ENCODE measurements around the gene INF2.

The INF2 gene

DNA sequence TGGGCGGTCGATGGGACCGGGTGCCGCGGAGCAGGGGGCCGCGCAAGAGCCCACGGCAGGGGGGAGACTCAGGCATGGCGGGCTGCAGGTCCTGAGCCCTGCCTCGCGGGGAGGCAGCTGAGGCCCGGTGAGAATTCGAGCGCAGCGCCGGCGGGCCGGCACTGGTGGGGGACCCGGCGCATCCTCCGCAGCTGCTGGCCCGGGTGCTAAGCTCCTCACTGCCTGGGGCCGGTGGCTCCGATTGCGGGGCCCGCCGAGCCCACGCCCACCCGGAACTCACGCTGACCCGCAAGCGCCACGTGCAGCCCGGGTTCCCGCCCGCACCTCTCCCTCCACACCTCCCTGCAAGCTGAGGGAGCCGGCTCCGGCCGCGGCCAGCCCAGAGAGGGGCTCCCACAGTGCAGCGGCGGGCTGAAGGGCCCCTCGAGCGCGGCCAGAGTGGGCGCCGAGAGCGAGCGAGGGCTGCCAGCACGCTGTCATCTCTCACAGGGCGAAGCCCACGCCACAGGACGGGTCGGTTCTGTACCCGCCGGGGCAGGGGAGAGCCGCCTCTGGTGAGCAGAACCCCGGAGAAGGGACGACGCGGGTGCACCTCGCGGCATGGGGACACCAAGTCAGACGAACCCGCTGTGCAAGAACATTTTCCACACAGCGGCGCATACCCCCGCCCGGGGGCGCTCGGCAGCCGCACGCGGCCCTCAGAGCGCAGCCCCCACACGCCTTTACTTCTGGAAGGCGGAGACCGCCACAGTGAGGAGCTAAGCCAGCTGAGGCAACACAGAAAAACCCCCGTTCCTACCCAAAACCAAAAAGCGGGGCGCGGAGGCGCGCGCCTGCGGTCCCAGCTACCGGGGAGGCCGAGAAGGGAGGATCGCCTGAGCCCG is 62.4 kb downstream of the INF2 start:
- no peak for DNase-seq (ENCODE audit: low read depth)

DNA sequence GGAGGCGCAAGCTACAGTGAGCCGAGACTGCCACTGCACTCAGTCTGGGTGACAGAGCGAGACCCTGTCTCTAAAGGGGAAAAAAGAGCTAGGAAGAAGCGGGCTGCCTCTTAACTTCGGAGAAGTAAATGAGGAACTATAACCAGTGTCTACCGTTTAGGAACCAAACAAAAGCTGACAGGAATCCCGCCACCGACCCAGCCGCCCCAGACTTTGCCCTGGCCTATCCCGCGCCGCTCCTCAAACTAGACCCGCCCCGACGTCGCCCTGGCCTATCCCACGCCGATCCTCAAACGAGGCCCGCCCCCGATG is 63.0 kb downstream of the INF2 start:
- no peak for DNase-seq (ENCODE audit: low read depth)

DNA sequence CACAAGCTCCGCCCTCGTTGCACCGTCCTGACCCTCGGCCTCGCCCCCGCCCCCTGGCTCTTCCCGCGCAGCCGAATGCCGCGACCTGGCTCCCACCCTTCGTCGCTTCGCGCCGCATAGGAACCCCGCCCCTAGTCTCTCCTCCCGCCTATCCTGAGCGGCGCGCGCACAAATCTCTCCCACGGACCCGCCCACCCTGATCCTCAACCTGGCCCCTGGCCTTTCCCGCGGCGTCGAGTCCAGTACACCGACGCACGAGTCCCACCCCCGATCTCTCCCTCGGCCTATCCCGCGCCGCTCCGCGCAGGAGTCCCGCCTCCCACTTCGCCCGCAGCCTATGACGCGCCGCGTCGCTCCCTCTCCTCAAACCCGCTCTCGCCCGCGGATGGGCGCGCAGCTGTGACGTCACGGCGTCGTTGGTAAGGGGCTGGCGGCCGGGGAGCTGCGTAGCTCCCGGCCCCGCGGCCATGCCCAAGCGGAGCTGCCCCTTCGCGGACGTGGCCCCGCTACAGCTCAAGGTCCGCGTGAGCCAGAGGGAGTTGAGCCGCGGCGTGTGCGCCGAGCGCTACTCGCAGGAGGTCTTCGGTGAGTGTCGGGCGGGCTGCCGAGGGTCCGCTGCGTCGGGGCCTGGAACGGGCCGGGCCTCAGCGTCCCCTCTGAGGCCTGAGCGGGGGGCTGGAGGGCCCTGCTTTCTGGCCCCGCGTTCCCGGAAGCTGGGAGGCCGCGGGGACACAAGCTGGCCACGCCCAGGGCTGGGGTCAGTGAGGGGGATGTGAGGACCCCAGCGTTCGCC is 63.5 kb downstream of the INF2 start, which contains the start of gene SIVA1:
TSS of gene SIVA1 (plus strand) at position 413 of the 793 bp plus-strand sequence. CDS start at position 468, 55 bp downstream.
- peak; percentile 99 for DNase-seq (ENCODE audit: low read depth)

DNA sequence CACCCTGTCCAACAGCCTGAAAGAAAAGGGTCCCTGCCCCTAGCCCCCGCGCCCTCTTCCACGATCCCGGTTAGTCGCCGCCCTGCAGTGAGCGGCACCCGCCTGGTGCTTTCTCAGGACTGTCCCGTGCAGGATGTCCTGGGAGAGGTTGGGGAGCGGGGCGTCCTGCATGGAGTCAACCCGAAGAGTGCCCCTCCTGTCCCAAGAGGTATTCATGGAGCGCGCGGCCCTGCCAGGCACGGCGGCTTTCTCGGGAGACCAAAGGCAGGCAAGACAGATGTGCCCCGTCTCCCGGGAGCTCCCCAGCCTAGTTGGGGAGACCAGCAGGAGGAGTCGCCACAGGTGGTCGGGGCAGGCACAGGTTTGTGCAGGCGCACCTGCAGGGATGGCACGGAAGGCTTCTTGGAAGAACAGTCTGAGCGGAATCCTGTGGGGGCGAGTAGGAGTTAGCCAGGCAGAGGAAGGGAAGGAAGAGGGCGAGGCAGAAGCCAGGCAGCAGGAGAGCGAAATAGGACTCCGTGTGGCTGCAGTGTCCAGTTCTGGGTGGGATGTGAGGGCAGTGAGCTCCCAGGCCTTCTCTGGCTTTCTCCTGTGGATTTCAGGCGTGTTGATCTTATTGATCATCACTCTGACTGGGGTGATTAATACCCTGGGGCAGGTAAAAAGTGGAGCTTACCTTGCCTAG is 64.3 kb downstream of the INF2 start:
- DNase-seq (ENCODE audit: low read depth), result no peak

DNA sequence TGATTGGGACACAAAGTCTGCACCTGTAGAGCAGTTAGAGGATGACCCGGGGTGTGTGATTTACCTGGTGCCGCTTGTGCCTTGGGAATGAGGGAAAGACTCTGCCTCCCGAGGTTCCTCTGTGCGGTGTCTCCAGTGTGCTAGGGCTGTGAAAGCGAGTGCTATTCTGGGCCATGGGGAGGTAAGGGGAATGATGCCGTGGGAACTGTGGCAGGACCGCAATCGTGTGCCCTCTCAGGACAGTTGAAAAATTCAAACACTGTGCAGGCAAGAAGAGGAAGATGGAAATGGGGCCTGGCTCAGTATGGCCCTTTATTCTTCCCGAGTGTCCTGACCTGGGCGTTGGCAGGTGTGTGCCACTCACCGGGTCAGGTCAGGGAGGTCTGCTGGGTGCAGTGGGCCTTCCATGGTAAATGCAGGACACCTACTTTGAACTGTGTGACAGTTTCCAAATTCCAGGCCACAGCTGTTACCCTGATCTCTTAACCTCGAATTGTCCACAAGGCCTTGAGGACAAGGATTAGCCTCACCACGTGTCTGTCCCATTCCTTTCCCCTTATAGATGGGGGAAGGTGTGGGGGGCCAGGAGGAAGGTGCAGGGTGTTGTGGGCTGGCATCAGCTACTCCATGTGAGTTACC is 64.9 kb downstream of the INF2 start:
- DNase-seq (ENCODE audit: low read depth), result no peak

DNA sequence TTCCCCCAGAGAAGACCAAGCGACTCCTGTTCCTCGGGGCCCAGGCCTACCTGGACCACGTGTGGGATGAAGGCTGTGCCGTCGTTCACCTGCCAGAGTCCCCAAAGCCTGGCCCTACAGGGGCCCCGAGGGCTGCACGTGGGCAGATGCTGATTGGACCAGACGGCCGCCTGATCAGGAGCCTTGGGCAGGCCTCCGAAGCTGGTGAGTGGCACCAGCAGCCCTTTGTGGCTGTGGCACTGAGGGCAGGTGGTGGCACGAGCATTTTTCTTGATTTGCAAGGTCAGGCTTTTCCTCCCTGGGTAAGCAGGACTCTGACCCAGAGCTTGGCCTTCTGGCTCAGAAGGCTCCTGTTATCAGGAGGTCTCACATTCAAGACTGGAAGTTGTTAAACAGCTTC is 66.2 kb downstream of the INF2 start:
- no peak for DNase-seq (ENCODE audit: low read depth)

DNA sequence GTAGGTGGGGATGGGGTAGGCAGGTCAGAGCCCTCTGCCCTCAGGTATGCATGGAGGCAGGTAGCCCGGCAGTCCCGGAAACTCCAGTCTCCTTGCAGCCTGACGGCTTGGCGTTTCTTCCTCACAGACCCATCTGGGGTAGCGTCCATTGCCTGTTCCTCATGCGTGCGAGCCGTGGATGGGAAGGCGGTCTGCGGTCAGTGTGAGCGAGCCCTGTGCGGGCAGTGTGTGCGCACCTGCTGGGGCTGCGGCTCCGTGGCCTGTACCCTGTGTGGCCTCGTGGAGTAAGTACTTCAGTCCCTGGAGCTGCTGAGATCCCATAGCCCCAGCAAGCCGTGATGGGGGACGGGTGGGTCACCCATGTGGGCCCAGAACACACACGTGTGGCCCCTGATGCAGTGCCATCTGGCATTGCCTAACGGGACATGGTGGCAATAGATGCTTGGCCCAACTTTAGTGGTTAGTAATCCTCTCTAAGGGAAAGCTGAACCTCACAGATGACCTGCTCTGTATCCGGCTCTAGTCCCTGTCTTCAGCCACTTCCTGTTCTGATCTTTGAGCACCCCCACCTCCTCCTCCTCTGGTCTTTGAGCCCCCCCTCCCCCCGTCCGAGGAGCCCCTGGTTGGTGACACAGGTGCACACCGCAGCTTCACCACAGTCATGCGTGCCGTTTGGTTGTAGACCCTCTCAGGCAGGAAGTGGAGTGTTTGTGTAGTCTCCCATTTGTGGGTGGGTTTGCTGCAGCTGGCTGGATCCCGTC is 67.2 kb downstream of the INF2 start:
- no peak for DNase-seq (ENCODE audit: low read depth)

DNA sequence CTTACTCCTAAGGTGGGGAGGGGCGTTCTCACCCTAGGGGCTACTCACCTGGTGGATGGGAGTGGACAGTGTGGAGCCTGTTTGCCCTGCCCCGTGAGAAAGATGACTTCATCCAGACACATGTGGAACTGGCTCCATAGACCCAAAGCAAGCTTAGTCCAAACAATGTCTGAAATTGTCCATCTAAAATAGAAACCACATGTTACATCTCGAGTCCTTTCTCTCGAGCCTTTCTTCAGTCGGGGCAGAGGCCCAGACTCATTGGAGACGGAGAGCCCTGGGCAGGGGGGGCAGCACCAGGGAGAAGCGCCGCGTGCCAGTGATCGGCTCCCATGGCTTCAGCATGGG is 67.8 kb downstream of the INF2 start:
- no peak for DNase-seq (ENCODE audit: low read depth)

DNA sequence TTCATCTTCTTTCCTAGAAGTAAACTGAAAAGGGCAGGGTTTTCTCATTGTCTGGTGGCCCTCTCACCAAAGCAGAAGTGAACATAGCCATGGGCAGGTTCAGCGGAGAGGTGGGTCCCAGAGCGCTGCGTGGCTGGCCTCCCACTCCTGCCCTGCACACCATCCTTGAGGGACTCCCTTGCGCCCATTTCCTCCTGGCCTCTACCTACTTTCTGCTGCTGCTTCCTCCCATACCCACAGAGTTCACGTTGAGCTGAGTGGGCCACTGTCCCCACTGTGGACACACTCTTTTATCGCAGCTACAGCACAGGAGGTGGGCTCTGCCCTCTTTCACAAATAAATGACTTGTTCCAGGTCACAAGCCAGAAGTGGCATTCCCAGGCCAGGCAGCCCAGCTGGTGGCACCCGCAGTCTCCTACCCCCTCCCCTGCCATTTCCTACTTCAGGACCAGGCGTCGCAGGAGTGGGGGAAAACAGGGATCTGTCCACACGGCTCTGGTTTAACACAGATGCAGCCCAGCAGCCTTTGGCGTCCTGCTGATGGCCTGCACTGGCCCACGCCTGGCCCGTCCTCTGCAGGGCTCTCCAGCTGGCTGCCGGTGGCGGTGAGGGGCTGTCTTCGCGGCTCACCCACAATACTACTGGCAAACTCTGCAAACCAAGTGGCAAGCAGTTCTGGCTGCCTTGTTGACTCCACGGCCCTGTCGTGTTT is 68.4 kb downstream of the INF2 start:
- DNase-seq (ENCODE audit: low read depth), result no peak

DNA sequence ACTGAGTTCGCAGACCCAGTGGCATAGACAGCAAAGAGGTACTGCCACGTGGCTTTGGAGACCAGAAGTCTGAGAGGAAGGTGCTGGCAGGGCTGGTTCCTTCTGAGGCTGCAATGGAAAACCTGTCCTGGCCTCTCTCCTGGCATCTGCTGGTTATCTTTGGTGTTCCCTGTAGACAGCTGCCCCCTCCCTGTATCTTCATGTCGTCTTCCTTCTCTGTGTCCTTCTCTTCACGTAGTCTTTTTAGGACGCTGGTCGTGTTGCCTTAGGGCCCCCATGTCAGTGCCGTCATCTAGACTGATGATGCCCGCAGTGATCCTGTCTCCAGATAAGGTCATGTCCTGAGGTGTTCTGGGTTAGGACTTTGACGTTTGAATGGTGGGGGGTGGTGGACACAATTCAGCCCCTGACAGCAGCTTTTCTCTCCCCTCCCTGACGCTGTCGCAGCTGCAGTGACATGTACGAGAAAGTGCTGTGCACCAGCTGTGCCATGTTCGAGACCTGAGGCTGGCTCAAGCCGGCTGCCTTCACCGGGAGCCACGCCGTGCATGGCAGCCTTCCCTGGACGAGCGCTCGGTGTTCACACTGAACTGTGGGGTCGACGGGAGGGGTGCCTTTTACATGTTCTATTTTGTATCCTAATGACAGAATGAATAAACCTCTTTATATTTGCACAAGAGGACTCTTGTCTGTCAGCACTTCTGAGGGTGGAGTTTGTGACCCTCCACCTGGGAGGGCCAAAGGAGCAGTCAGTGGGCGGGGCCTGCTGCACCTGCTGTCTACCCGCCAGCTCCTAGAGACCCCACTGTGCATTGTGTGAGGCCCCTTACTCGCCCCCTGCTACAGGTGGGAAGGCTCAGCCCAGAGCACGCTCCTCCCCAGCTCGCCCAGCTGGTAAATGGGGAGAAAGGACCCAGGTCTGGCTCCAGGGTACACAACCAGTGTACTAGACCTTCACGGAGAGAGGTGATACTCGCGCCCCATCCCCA is 69.9 kb downstream of the INF2 start:
- no peak for DNase-seq (ENCODE audit: low read depth)

DNA sequence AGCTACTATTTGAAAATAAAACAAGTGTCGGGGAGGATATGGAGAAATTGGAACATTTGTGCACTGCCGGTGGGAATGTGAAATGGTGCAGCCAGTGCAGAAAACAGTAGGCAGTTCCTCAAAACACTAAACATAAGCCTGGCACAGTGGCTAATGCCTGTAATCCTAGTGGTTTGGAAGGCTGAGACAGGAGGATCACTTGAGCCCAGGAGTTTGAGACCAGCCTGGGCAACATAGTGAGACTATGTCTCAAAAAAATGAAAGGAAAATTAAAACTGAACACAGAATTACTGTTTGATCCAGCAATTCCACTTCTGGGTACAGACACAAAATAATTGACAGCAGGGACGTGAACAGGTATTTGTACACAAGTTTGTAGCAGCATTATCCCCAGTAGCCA is 76.1 kb downstream of the INF2 start:
- no peak for DNase-seq (ENCODE audit: low read depth)

DNA sequence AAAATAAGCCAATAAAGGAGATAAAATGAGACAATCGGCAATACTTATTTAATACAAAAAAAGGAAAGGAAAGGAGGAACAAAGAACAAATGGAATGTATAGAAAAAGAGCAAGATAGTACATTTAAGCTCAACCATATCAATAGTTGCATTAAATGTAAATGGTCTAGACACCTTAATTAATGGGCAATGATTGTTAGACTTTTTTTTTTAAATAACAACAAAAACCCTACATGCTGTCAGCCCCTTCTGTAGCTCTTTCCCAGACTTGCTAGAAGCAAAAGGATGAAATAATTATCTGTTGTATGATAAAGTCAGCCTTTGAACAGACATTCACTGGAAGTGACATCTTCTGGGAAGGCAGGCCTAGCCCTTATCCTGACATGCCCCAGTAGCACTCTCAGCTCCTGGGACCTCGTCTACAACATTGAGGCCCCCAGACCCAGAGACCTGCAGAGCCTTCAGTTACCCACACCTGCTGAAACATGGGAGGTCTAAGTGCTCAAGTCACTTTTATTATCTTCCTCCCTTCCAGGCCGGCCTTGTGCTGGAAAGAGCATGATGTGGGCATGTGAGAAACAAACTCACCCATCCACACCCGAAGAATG is 76.9 kb downstream of the INF2 start:
- DNase-seq (ENCODE audit: low read depth), result no peak

DNA sequence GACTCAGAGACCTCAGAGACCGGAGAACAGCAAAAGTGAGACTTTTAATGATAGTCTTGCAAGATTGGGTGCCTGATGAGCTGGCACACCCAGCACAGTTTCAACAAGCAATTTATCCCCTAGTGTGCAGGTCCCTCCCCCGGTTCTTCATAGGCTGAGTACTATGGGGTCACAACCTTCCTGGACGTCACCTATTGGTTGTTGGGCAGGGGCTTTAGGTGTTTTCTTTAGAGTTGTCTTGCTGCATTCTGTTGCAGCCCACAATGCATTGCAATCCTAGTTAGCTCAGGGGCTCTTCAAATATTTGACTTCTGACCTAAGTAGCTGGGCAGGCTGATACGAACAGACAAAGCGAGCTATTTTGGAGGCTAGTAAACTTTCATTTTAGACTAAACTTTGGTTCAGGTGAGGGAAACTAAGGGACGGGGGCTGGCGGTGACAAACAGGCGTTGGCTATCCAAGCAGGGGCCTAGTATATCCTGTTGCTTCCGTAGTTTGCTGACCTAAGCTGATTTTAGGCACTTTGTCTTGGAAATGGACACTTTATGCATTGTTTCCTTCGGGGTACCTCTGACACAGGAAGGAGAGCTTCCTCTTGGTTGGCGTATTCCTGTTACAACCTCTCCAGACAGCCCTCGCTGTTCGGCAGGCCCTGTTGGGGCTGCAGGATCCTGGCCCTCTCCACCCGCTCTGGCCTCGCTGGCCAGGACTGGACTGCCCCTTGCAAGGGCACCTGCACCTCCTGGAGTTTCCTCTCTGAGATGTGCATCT is 77.6 kb downstream of the INF2 start:
- DNase-seq (ENCODE audit: low read depth), result no peak

DNA sequence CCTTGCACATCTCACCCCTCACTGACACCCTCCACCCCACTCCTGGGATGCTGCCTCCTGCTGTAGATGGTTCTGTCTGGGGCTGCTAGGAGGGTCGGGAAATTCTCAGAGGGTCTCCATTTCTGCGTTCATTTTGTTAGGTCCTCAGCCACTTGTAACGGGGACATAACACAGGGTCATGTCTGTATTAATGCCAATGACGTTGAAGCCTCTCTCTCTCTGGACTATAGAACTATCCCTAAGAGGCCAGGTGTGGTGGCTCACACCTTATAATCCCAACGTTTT is 78.2 kb downstream of the INF2 start:
- no peak for DNase-seq (ENCODE audit: low read depth)

DNA sequence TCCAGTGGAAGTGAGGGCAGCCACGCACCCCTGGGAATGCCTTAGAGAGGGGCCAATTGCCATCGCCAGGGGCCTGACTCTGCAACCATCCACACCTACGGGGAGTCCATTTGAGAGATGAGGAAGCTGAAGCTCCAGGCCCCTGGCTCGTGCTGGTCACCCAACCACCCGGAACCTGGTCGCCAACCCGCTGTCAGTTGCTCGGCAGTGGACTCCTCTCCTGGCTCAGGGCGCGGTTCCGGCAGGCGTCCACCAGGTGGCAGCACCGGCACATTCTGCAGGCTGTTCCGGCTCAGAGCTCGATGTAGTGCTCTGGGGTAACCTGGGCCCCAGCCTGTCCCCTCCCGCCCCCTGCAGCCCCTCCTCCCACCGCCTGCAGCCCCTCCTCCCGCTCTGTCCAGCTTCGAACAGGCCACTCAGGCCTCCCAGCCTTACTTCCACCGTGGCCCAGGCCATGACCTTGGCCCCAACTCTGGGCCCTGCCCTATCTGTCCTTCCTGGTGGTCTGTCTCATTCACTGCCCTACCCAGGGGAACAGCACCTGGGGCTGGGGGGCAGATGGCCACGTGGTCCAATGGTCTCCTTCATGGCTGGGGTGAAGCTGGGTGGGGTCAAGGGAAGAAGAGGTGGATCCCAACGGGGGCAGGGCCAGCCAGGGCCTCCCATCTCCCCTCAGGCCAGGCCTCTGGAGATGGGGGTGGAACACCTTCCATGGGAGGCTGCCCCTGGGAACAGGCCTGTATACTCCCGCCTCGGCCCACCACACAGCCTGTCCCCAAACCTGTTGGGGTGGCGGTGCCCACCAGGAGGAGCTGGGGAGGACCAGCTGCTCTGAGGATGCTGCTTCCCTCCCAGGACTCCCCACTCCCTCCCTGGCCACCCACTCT is 79.3 kb downstream of the INF2 start:
- DNase-seq (ENCODE audit: low read depth), result peak; percentile 70

DNA sequence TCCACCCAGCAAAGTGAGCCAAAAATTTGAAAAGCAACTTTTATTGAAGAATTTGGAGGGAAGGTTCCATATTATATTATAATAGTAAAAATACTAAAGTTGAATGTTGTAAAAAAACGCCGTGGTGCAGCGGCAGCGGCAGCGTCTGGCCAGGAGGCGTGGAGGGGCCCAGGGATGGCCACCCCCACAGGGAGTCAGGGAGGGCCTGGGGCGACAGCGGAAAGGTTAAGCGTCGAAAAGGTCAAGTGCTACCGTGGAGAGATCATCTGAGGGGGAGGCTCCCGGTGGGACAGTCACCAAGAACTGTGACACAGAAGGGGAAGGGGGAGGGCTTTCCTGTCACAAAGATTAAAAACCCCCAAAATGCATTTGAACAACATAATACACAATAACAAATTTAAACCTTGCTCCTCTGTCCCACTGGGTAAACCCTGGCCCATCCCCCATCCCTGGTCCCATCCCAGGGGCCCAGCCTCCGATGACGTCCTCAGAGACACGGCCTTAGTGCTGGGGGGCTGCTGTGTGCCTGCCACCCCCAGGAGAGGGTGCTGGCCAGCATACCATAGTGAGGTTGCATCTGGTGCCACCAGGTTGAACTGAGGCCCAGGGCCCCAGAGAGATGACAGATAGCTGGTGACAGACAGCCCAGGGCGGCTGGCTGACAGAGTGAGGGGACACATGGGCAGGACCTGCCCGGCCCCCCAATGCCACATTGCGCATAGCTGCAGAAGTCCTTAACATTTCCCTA is 80.1 kb downstream of the INF2 start:
- DNase-seq (ENCODE audit: low read depth), result no peak

DNA sequence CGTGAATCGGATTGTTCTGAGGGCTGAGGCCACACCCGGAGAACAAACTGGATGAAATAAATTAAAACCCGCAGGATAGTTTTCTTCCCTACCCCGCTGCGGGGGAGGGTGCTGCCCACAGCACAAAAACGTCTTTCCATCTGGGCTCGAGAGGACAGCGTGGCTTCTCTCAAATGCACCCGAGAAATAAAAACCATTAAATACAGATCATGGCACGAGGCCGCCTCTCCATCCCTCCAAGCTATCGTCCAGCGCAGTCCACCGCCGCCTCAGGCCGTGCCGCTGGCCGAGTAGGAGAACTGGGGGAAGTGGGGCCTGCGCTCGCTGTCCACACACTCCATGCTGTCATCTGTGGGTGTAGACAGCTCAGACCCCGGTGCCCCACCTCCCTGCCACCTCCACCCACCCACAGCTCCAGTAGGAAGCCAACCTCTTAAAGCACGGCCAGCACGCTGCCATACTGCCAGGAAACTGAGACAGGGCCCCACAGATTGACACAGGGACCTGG is 80.7 kb downstream of the INF2 start:
- no peak for DNase-seq (ENCODE audit: low read depth)

All from fibroblast of gingiva (primary cell).